Inflammatory macrophage treated with lipopolysaccharide for 4 hours (primary cell): Measurements from ENCODE around the gene LRRC58.

ENCODE experiments used
- DNase-seq: peaks from one replicate; pipeline ENCODE4 v3.0.0-alpha.2; 2020

Gene LRRC58

GRCh38 chr3:120274739-120275167 is 74.4 kb downstream of the LRRC58 start:
- no peak for DNase-seq
